Stimulated activated CD8-positive, alpha-beta memory T cell treated with anti-CD3 and anti-CD28 coated beads, Interleukin-4, amount 100 ng/mL, for 24 hours (primary cell): ENCODE measurements around the gene PTPRA.
"Not testable (repeated sequence)": the region's sequence is repeated elsewhere in the genome, so short reads cannot be mapped to it uniquely, and the experiment has no call there.

Experiments used
- DNase-seq: peaks from one replicate; pipeline ENCODE4 v3.0.0-alpha.2; 2020; ENCODE audit warnings: low read depth

The PTPRA gene

GRCh38 chr20:3043322-3043721, 170.0 kb downstream of the PTPRA start, which contains the start of gene GNRH2:
Gene GNRH2 (plus strand): TSS chr20:3043622. CDS start chr20:3044415, 793 bp downstream.
- no peak for DNase-seq

DNA sequence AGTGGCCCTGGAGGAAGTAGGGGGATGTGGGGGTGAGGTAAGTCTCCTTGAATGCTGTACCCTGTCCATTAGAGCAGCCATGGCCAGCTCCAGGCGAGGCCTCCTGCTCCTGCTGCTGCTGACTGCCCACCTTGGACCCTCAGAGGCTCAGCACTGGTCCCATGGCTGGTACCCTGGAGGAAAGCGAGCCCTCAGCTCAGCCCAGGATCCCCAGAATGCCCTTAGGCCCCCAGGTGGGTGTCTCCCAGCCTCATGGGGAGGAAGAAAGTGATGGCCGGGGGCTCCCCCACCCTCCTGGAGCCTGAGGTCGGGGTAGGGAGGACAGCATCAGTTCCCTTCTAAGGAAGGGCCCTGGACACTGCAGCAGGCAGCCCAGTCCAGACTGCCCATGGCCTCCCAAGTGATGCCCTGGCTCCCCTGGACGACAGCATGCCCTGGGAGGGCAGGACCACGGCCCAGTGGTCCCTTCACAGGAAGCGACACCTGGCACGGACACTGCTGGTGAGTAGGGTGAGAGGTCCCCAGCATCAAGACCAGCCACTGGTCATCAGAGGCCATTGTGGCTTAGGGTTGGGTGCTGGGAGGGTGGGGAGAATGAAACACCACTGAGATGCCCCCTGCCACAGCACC, 171.2 kb downstream of the PTPRA start:
- DNase-seq = no peak

GRCh38 chr20:3045042-3045815, 171.9 kb downstream of the PTPRA start:
- DNase-seq = peak; percentile 29

GRCh38 chr20:3045816-3046676, 172.8 kb downstream of the PTPRA start, which contains the start of gene MRPS26:
Gene MRPS26 (plus strand): TSS chr20:3046052. CDS start chr20:3046069, 17 bp downstream.
- peak; percentile 78 for DNase-seq

- no peak for DNase-seq
Measured at GRCh38 chr20:3046677-3047462, 173.6 kb downstream of the PTPRA start.

- no peak for DNase-seq
Measured at GRCh38 chr20:3047486-3048419, 174.5 kb downstream of the PTPRA start.

DNA sequence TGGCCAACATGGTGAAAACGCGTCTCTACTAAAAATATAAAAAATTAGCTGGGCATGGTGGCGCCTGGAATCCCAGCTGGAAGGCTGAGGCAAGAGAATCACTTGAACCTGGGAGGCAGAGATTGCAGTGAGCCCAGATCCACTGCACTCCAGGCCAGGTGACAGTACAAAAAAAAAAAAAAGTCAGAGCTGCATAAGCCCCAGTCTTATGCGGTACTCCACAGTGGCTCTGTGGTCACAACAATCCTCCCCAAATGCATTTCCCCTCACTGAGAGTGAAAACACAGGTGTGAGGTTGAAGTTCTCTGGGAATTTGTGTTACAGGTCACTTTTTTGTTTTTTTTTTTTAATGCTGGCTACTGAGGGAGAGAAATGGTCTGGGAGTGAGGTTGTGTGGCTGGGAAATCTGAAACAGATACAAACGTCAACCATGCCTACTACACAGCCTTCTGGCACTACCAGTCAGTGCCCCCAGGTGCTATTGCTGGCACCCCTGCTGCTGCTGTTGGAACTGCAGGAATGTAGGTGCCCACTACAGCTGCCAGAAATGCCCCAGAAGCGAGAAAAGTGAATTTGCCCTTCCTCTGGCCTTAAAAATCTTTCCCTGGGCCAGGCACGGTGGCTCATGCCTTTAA, 178.2 kb downstream of the PTPRA start:
- no peak for DNase-seq

DNA sequence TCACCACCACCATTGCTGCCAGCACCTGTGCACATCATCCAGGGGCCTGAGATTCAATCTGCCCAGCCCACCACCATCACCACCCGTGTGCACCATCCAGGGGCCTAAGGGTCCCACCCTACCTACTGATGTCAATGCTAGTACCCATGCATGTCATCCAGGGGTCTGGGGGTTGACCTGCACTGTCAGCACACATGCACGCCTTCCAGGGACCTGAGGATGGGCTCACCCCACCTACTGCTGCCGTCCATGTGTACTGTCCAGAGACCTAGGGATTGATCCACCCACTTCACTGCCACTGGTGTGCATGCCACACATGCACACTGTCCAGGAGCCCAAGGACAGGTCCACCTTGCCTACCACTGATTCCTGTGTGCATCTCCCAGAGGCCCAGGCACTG, 186.2 kb downstream of the PTPRA start:
- DNase-seq = no peak

DNA sequence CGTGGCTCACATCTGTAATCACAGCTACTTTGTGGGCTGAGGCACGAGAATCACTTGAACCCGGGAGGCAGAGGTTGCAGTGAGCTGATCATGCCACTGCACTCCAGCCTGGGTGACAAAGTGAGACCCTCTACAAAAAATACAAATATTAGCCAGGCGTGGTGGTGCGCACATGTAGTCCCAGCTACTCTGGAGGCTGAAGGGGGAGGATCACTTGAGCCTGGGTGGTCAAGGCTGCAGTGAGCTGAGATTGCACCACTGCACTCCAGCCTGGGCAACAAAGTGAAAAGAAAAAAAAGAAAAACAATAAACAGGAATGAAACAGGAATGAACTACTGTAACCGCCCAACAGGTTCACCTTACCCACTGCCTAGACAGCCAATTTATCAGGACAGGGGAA, 190.8 kb downstream of the PTPRA start:
- not testable (repeated sequence) for DNase-seq

GRCh38 chr20:3067139-3068014, 194.1 kb downstream of the PTPRA start:
- DNase-seq = no peak

DNA sequence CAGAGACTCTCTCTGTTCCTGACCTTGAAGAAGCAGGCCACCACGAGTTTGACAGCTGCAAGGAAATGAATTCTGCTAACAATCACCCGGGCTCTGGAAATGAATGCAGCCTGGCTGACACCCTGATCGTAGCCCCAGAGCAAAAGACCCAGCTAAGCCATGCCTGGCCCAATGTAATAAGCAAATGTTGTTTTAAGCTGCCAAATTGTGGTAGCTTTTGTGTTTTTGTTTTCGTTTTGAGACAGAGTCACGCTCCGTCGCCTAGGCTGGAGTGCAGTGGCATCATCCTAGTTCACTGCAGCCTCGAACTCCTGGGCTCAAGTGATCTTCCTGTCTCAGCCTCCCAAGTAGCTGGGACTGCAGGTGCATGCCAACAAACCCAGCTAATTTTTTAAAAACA, 194.8 kb downstream of the PTPRA start:
- DNase-seq = no peak

DNA sequence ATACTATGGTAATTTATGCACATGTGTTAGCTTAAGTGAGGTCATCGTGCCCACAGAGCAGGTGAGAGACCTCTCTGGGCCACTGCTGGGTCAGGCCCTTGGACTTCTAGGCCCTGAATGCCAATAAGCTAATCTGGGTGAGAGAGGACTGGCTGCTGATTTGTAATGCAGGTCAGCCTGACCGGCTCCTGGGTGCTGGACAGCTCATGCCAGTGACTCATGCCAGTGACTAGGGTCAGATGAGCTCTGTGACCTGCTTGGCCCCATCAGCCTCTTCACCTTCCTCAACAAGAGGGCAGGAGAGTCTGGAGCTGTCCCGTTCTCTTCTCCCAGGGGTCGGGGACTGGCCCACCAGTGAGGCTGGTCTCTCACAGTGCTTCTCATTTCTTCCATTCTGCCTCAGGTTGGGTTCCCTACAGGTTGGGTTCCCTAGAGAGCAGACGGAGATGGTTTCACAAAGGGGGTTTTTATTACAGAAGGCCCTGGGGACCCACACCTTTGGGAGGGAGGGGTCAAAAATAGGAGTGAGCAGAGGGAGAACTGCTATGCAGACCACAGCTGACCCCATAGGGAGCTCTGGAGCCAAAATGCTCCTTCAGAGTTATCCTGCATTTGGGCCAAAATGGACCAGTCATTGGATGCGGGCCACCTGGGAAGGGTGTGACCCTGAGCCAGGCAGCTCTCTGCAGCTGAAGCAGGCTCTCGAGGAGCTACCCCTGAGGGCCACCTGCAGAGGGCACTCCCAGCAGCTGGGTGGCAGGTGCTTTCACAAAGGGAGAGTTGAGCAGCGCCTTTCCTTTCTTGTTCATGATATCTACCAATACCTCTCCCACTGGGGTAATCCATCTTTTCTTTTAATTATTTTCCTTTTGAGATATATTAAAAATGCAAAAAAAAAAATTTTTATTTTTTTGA, 196.0 kb downstream of the PTPRA start:
- DNase-seq = no peak

GRCh38 chr20:3070725-3071124, 197.4 kb downstream of the PTPRA start:
- DNase-seq = no peak

DNA sequence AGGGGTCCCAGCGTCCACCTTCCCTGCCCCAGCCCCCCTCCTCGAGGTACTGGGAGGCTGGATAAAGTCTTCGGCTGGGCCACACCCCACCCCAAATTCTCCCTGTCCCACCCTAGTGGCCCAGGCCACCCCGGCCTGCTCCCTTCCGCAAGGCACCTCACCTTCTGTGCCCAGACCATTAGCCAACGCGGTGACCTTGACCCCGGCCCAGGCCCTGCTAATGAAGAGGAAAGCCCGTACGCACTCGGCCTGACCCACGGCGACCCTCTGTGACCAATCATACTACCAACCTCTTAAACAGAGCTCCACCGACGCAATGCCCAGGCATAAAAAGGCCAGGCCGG, 198.0 kb downstream of the PTPRA start:
- no peak for DNase-seq

DNA sequence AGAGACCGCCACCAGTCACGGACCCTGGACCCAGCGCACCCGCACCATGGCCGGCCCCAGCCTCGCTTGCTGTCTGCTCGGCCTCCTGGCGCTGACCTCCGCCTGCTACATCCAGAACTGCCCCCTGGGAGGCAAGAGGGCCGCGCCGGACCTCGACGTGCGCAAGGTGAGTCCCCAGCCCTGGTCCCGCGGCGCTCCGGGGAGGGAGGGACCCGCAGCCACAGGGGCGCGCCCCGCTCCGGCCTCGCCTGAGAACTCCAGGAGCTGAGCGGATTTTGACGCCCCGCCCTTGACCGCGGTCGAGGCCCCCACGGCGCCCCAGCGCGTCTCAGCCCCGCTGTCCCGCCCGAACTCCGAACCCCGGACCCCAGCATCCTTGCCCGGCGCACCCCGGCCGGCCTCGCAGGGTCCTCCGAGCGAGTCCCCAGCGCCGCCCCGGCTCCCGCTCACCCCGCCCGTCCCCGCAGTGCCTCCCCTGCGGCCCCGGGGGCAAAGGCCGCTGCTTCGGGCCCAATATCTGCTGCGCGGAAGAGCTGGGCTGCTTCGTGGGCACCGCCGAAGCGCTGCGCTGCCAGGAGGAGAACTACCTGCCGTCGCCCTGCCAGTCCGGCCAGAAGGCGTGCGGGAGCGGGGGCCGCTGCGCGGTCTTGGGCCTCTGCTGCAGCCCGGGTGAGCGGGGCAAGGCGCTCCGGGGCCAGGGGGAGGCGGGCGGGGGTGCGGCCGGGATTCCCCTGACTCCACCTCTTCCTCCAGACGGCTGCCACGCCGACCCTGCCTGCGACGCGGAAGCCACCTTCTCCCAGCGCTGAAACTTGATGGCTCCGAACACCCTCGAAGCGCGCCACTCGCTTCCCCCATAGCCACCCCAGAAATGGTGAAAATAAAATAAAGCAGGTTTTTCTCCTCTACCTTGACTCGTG, 198.6 kb downstream of the PTPRA start, which contains the start of gene OXT:
TSS of gene OXT (plus strand) at position 11 of the 920 bp plus-strand sequence. CDS start at position 47, 36 bp downstream.
- DNase-seq = peak; percentile 50

DNA sequence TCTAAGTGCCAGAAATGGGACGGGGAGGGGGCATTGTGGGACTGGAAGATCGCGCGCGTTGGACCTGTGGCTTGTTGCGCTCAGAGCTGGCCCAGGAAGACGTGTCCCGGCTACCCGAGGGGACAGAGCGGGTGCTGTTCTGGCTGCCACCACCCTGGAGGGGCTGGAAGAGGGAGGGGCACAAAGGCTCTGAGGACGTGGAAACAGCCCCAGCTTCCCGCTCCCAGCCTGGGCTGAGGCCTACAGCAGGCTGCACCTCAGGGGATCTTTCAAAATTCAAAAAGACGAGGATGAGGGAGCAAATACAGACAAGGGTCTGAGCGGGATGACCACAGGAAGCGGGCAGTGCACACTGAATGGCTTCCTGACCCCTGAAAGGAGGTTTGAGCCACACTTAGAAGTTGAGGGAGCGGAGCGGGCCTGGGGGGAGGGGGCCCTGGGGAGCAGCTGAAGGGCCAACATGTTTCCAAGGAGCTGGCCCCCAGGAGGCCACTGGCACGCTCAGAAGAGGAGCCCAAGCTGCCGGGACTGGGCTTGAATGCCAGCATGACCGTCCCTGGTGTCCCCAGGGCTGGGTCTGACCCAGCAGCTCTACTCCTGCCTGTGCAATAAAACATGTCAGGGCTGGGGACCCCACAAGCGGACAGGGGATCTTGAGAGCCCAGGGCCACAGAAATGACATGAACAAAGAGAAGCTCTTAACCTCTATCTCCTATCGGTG, 199.4 kb downstream of the PTPRA start:
- DNase-seq = no peak
